ENCODE measurements around the gene CDK14. TPM values are rescaled to one million over a fixed set of nuclear protein-coding genes. Genes with fewer than 3 reads are reported as not detected.

CDK14 gene
- total and polyA plus RNA-seq, 10 of the 15 experiments (the other 5 are each of a cell fraction or from before 2014, with no cell fraction given): 6.5 to 61.3 (median 24.2) TPM

DNA sequence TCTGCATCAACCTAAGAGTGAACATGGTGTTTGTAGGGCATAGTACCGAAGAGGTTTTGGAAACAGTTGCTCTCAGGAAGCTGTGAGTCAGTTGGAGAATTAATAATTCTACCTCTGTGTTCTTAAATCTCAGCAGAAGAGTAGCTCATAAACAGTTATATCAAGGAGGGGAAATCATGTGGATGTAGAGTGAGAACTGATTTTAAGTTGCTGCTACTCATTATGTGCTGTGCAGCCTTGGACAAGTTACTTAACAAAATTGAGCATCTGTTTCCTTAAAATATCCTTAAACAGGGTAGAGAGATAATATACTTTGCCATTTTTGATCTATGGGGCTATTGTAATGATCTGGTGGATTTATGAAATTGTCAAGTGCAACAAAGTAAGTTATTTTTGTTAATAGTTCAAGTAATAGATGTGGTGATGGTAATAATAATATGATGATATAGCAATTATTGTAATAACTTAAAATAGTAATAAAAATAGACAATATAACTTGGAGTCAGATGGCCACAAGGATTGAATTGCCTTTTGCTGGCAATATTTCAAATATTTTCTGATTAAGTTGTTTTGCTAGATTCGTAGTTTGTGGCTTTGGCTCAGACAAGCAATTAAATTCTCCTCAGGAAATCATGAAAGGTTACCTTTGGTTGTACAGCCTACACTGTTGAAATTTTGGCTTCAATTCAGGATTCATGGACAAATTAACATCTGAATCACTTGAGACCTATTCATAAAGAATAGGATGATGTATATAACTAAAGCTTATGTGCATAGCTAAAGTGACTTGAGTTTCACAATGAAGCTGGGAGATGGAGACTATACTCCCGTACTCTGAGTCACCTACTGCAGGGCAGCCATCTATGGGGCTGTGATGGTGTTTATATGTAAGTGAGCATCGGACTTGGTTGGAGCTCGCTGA is 228.5 kb downstream of the CDK14 start:
- H3K79me2 ChIP-seq (ENCODE audit: control insufficient read depth, insufficient read depth, low read length): no peaks in the 10 kb centered on the region
- H3K36me3 ChIP-seq (ENCODE audit: control insufficient read depth in 2 of 2, insufficient read depth in 2 of 2, low read length in 1 of 2): no peaks in the 10 kb centered on the region
- no peaks in the 10 kb centered on the region for H3K4me1 ChIP-seq (ENCODE audit: control insufficient read depth, insufficient read depth, low read length)
- H3K27me3 ChIP-seq (replicated peaks in 1 of 2; ENCODE audit: control insufficient read depth in 2 of 2, insufficient read depth in 2 of 2, low read length in 1 of 2): no peaks in the 10 kb centered on the region
- SMC1A ChIA-PET (ENCODE audit: uncharacterized antibody, unreplicated experiment): interaction anchor here (0.9 to 1.4 kb wide), 5 partner anchors 11 to 74 kb away, joined by 3 read pairs; no protein-coding TSS in a partner anchor
- no peak for TF ChIP-seq SPI1 (IDR thresholded peaks at IDR 0.05; ENCODE audit: borderline replicate concordance, insufficient read depth, low read depth, low read length)
- TF ChIP-seq RAD21 (IDR thresholded peaks at IDR 0.05; ENCODE audit: insufficient read depth, low read depth, low read length): no peak
- TF ChIP-seq POLR2AphosphoS5 (IDR thresholded peaks at IDR 0.05; ENCODE audit: low read length): no peak
- TF ChIP-seq, protein P1, sequence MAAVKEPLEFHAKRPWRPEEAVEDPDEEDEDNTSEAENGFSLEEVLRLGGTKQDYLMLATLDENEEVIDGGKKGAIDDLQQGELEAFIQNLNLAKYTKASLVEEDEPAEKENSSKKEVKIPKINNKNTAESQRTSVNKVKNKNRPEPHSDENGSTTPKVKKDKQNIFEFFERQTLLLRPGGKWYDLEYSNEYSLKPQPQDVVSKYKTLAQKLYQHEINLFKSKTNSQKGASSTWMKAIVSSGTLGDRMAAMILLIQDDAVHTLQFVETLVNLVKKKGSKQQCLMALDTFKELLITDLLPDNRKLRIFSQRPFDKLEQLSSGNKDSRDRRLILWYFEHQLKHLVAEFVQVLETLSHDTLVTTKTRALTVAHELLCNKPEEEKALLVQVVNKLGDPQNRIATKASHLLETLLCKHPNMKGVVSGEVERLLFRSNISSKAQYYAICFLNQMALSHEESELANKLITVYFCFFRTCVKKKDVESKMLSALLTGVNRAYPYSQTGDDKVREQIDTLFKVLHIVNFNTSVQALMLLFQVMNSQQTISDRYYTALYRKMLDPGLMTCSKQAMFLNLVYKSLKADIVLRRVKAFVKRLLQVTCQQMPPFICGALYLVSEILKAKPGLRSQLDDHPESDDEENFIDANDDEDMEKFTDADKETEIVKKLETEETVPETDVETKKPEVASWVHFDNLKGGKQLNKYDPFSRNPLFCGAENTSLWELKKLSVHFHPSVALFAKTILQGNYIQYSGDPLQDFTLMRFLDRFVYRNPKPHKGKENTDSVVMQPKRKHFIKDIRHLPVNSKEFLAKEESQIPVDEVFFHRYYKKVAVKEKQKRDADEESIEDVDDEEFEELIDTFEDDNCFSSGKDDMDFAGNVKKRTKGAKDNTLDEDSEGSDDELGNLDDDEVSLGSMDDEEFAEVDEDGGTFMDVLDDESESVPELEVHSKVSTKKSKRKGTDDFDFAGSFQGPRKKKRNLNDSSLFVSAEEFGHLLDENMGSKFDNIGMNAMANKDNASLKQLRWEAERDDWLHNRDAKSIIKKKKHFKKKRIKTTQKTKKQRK (IDR thresholded peaks at IDR 0.05; ENCODE audit: low read depth, low read length): no peak
- no peak for TF ChIP-seq BCL11A (IDR thresholded peaks at IDR 0.05; ENCODE audit: low read depth, low read length)
- no peak for TF ChIP-seq STAT3 (IDR thresholded peaks at IDR 0.05; ENCODE audit: low read depth, low read length)
- no peak for TF ChIP-seq TARDBP (IDR thresholded peaks at IDR 0.05; ENCODE audit: borderline replicate concordance)
- TF ChIP-seq ZNF217 (IDR thresholded peaks at IDR 0.05): no peak
- no peak overlapping the region for H3K4me3 ChIP-seq
- H3K27ac ChIP-seq (ENCODE audit: control insufficient read depth, insufficient read depth): no peak overlapping the region
- FAIRE-seq (no peak), DNase-seq (ENCODE audit: low read depth, low spot score) (no peak), ATAC-seq (no peak)
- RAD21 ChIA-PET (ENCODE audit: unreplicated experiment): interaction anchor here (0.8 kb wide), 1 partner anchor 22 kb away, joined by 3 read pairs; no protein-coding TSS in a partner anchor
- H3K4me2 ChIP-seq (ENCODE audit: control insufficient read depth, insufficient read depth): no peak overlapping the region
- H3K9me3 ChIP-seq (replicated peaks; ENCODE audit: control insufficient read depth, insufficient read depth, low read length): peaks cover 4% of the 10 kb centered on the region; the same call in 1 of the 3 replicates
- CTCF ChIA-PET: interaction anchor here (0.6 to 1.9 kb wide), 5 partner anchors 18 to 55 kb away, joined by 3 to 6 read pairs (median 3); no protein-coding TSS in a partner anchor
- in situ Hi-C loops (cut with MboI) (no loop called here), intact Hi-C loops (cut with micrococcal nuclease; ENCODE audit: unreplicated experiment) (no loop called here)
- POLR2A ChIA-PET: interaction anchor here (1.4 kb wide), 1 partner anchor 8 kb away, joined by 3 read pairs; no protein-coding TSS in a partner anchor
- H2AFZ ChIP-seq (ENCODE audit: control insufficient read depth, low read depth, low read length): no peak overlapping the region
- no TSS peak for BruUV-seq (replicated peaks)
- no peak overlapping the region for H3K9ac ChIP-seq (ENCODE audit: control insufficient read depth, insufficient read depth, low read length)
- H4K20me1 ChIP-seq (ENCODE audit: control insufficient read depth, insufficient read depth): no peaks in the 10 kb centered on the region
- 47% methylated on average over 5 of the region's 5 CpGs for WGBS (ENCODE audit: insufficient coverage, insufficient replicate concordance, low lambda C conversion rate, missing lambda C conversion rate)

Measured in GM12878 (cell line).